MM.1S (cell line): ENCODE measurements around the gene CAMK4.

Experiments used
- DNase-seq: peaks from one replicate; pipeline ENCODE4 v3.0.0-alpha.2; 2015
- H2AFZ ChIP-seq: fragments of 300-600 bp; sonication (generic); 2 replicates; pipeline ENCODE4 v1.6.0; 2016; ENCODE audit warnings: antibody characterized with exemption, low read length
- H3F3A ChIP-seq: fragments of 300-600 bp; sonication (generic); 2 replicates; pipeline ENCODE4 v1.6.1; 2016; ENCODE audit warnings: mild to moderate bottlenecking, antibody characterized with exemption, low read length, moderate library complexity, mixed read lengths; ENCODE audit not compliant: insufficient read depth
- H3K27ac ChIP-seq: fragments of 300-600 bp; sonication (generic); 2 replicates; pipeline ENCODE4 v1.5.1; 2016; ENCODE audit warnings: mild to moderate bottlenecking, low read length
- H3K27me3 ChIP-seq: fragments of 300-600 bp; sonication (generic); replicated peaks from 2 replicates; pipeline ENCODE4 v1.6.0; 2016; ENCODE audit warnings: low read length; ENCODE audit not compliant: insufficient read depth
- H3K36me3 ChIP-seq: fragments of 300-600 bp; sonication (generic); replicated peaks from 2 replicates; pipeline ENCODE4 v1.6.1; 2016; ENCODE audit warnings: mild to moderate bottlenecking, low read length, mixed read lengths; ENCODE audit not compliant: insufficient read depth
- H3K4me1 ChIP-seq: fragments of 300-600 bp; sonication (generic); 2 replicates; pipeline ENCODE4 v1.6.1; 2016; ENCODE audit warnings: low read length, mixed read lengths
- H3K4me2 ChIP-seq: fragments of 300-600 bp; sonication (generic); 2 replicates; pipeline ENCODE4 v1.6.0; 2016; ENCODE audit warnings: low read depth, low read length
- H3K4me3 ChIP-seq: fragments of 300-600 bp; sonication (generic); 2 replicates; pipeline ENCODE4 v1.5.1; 2016; ENCODE audit warnings: low read length, mixed read lengths
- H3K79me2 ChIP-seq: fragments of 300-600 bp; sonication (generic); 2 replicates; pipeline ENCODE4 v1.6.1; 2016; ENCODE audit warnings: mixed run types, low read length, mixed read lengths
- H3K9ac ChIP-seq: fragments of 300-600 bp; sonication (generic); 2 replicates; pipeline ENCODE4 v1.6.1; 2016; ENCODE audit warnings: low read length, mixed read lengths
- H3K9me2 ChIP-seq: fragments of 300-600 bp; sonication (generic); replicated peaks from 2 replicates; pipeline ENCODE4 v1.6.1; 2016; ENCODE audit warnings: mild to moderate bottlenecking, low read length, mixed read lengths; ENCODE audit not compliant: insufficient read depth
- H3K9me3 ChIP-seq: fragments of 300-600 bp; sonication (generic); replicated peaks from 2 replicates; pipeline ENCODE4 v1.6.1; 2016; ENCODE audit warnings: mild to moderate bottlenecking, low read length, mixed read lengths; ENCODE audit not compliant: insufficient read depth
- H4K20me1 ChIP-seq: fragments of 300-600 bp; sonication (generic); 2 replicates; pipeline ENCODE4 v1.6.1; 2016; ENCODE audit warnings: mild to moderate bottlenecking, low read length, moderate library complexity, mixed read lengths; ENCODE audit not compliant: insufficient read depth
- CTCF ChIP-seq: fragments of 300-600 bp; sonication (generic); IDR thresholded peaks from 2 replicates; pipeline ENCODE4 v1.5.1; 2016; ENCODE audit warnings: antibody characterized with exemption, low read length, mixed read lengths
- EZH2 ChIP-seq: fragments of 300-600 bp; sonication (generic); optimal IDR thresholded peaks from 2 replicates; pipeline ENCODE3; 2017; ENCODE audit warnings: low read depth, mild to moderate bottlenecking, antibody characterized with exemption, low read length, mixed read lengths
- EZH2phosphoT487 ChIP-seq: fragments of 300-600 bp; sonication (generic); IDR thresholded peaks from 2 replicates; pipeline ENCODE4 v1.6.1; 2018; ENCODE audit warnings: antibody characterized with exemption, low read length

The CAMK4 gene

GRCh38 chr5:111227801-111228200 lies 3.6 kb downstream of the CAMK4 start:
- no peak overlapping the region for H3K4me2 ChIP-seq
- peaks cover 25% of the 10 kb centered on the region for H3F3A ChIP-seq

DNA sequence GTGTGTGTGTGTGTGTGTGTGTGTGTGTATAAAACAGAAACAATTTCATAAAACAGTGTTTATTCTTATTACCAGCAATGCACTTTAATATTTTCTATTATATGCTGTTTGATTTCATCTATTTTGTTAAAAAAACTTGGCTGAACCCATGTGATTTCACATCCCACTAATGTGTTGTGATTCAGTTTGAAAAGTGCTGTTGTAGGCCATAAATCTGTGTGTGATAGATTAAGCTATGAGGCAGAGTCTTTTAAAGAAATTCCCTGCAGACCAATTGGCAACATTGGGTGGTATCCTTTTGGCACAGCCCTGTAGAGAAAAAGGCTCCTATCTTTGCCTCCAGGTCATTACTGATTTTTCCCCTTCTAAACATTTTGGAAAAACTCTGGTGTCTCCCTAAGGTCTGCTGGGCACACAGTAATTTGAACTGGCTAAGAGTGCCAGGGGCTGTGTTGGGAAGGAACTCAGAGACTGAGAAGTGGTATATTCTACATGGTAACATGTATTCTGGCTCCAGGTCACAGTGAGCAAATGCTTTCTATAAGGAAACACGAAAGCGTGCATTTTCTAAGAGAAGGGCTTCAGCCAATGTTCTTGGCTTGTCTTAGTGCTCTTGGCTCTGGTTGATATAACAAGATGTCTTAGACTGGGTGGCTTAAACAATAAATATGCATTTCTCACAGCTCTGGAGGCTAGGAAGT lies 4.5 kb downstream of the CAMK4 start:
- Histone ChIP-seq H2AFZ (no peak overlapping the region), H3K9ac (no peak overlapping the region), H3K27ac (no peak overlapping the region), H3K4me2 (no peak overlapping the region), H3K79me2 (no peaks in the 10 kb centered on the region), H3K4me1 (peaks cover 25% of the 10 kb centered on the region), H4K20me1 (no peaks in the 10 kb centered on the region), H3K9me2 (no peaks in the 10 kb centered on the region), H3K4me3 (no peak overlapping the region), H3K9me3 (no peaks in the 10 kb centered on the region), H3F3A (peaks cover 19% of the 10 kb centered on the region), H3K36me3 (no peaks in the 10 kb centered on the region), H3K27me3 (peaks cover 81% of the 10 kb centered on the region)
- TF ChIP-seq EZH2phosphoT487 (no peak), EZH2 (no peak), CTCF (no peak)
- DNase-seq, result no peak

More at GRCh38 chr5:111227801-111228200, 3.6 kb downstream of the CAMK4 start:
- Histone ChIP-seq H3K27me3 (peaks cover 72% of the 10 kb centered on the region), H3K4me3 (no peak overlapping the region), H3K9me2 (no peaks in the 10 kb centered on the region), H3K9ac (no peak overlapping the region), H3K36me3 (no peaks in the 10 kb centered on the region), H3K4me1 (peaks cover 25% of the 10 kb centered on the region), H4K20me1 (no peaks in the 10 kb centered on the region), H3K27ac (no peak overlapping the region), H3K79me2 (no peaks in the 10 kb centered on the region), H3K9me3 (no peaks in the 10 kb centered on the region), H2AFZ (no peak overlapping the region)
- no peak for TF ChIP-seq CTCF
- TF ChIP-seq EZH2phosphoT487, result no peak
- no peak for TF ChIP-seq EZH2
- DNase-seq, result no peak

DNA sequence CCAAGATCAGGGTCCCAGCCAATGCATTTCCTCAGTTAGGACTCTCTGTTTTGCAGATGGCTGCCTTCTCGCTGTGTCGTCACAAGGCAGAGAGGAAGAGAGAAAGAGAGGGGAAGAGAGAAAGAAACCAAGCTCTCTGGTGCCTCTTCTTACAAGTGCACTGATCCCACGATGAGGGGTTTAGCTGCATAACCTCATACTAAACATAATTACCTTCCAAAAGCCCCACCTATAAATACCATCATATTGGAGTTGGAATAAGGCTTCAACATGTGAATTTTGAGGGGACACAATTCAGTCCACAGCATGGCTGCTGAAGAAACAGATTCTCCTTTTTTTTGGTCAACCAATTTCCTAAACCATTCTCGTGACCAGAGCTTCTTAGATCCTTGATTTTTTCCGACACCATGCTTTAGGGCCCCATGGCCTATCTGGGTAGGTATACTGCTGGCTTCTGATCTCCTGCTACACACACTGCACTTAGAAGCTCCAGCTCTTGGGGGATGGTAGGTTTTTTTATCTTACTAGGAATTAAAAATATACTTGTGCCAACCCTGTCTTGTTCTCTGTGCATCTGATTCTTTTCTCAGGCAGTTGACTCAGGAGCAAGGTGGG lies 5.1 kb downstream of the CAMK4 start:
- H2AFZ ChIP-seq, result no peak overlapping the region
- no peak for DNase-seq
- no peaks in the 10 kb centered on the region for H3K9me2 ChIP-seq
- TF ChIP-seq EZH2phosphoT487, result no peak
- no peak for TF ChIP-seq CTCF
- TF ChIP-seq EZH2, result no peak
- peak overlapping the region; percentile 35; the same call in 1 of the 2 replicates for H3K4me2 ChIP-seq
- H3K4me3 ChIP-seq, result no peak overlapping the region
- no peaks in the 10 kb centered on the region for H3K9me3 ChIP-seq
- H3K79me2 ChIP-seq, result no peaks in the 10 kb centered on the region
- H3K36me3 ChIP-seq, result no peaks in the 10 kb centered on the region
- no peaks in the 10 kb centered on the region for H4K20me1 ChIP-seq
- no peak overlapping the region for H3K27ac ChIP-seq
- peaks cover 83% of the 10 kb centered on the region for H3K27me3 ChIP-seq
- no peak overlapping the region for H3K9ac ChIP-seq
- peaks cover 25% of the 10 kb centered on the region for H3K4me1 ChIP-seq
- peaks cover 16% of the 10 kb centered on the region for H3F3A ChIP-seq
